Measurements from ENCODE around the gene SNU13. TPM values are rescaled to one million over a fixed set of nuclear protein-coding genes. Genes with fewer than 3 reads are reported as not detected.
"Not testable (repeated sequence)": the region's sequence is repeated elsewhere in the genome, so short reads cannot be mapped to it uniquely, and the experiment has no call there.

The SNU13 gene
- total RNA-seq, 8 experiments from 2014 or later = 119 to 227 (median 162) TPM

DNA sequence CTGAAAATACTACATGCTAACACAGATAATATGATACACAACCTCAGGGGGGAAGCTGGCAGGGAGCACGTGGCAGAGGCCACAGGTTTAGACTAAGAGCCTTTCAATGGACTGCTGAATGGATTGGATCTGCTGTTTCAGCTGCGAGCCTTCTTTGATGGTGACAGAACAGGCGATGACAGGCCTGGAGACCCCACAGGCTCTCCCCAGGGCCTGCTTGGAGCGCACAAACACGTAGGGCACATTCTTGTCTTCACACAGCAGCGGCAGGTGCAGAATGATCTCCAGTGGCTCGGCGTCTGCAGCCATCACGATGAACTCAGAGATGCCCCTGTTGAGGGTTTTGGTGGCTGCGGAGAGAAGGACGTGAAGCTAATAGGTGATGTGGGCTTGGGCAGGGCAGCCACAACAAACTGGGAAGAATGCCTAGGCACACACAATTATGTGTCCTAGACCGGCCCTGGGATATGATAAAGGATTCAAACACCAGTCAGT lies 13.8 kb downstream of the SNU13 start:
- Histone ChIP-seq H3K27ac (no peak overlapping the region), H3K4me1 (replicated peaks in 1 of 2) (no peaks in the 10 kb centered on the region), H3K4me3 (no peak overlapping the region)
- ATAC-seq (replicated peaks in 6 of 8) = no peak
- in situ Hi-C loops (cut with MboI; ENCODE audit: low pct_unique_long_range_greater_than_20kb in 2 of 9, low sequenced_read_pairs in 9 of 9, unreplicated experiment in 9 of 9) = loop anchor here in 1 of 9 experiments (25.0 kb wide), 1 partner anchor 262 kb away; the partner anchor contains the start of genes CENPM and TNFRSF13C
- WGBS, 10 experiments = 79 to 100% (median 92%) methylated on average over 1 to 9 of the region's 12 CpGs; no CpG with 5 or more reads in 4 of the 10 experiments

DNA sequence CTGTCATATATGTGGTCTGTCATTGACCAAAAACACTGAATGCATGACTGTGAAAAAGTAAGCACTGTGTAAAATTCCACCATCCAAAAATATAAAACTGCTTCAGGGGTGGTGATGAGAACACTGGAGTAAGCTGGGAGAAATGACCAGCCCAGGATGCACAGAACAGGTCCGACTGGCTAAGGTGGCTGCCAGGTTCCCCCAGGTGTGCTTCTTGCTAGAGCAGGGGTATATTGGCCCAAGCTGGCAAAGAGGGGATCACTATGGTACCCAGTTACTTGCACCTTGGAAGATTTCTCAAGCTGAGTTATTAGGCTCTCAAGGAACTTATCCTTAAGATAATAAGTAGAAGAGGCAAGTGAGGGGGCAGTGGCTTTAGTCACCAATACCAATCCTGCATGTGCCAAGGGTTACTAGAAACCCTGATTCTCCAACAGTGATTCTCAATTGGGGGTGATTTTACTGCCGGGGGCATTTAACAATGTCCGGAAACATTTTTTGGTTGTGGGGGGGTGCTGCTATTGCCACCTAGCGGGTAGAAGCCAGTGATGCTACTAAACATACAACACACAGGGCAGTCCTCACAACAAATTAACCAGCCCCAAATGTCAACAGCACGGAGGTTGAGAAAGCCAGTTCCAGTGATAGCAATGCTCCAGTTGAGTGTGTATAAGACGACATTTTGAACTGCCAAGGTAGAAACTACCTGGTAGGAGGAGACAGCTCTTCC lies 15.7 kb downstream of the SNU13 start:
- H3K27ac ChIP-seq = no peak overlapping the region
- WGBS, 10 experiments = 59 to 100% (median 83%) methylated on average over 1 to 5 of the region's 6 CpGs; no CpG with 5 or more reads in 1 of the 10 experiments
- in situ Hi-C loops (cut with MboI; ENCODE audit: low pct_unique_long_range_greater_than_20kb in 2 of 9, low sequenced_read_pairs in 9 of 9, unreplicated experiment in 9 of 9) = no loop called here
- H3K4me1 ChIP-seq (replicated peaks in 1 of 2) = no peaks in the 10 kb centered on the region
- no peak overlapping the region for H3K4me3 ChIP-seq
- peak in 3 of 8 experiments; percentile 23 to 49 (median 37) for ATAC-seq (replicated peaks in 6 of 8)

GRCh38 chr22:41672096-41672495 lies 16.6 kb downstream of the SNU13 start:
- in situ Hi-C loops (cut with MboI; ENCODE audit: low pct_unique_long_range_greater_than_20kb in 2 of 9, low sequenced_read_pairs in 9 of 9, unreplicated experiment in 9 of 9); H3K4me3 ChIP-seq; H3K27ac ChIP-seq; H3K4me1 ChIP-seq (replicated peaks in 1 of 2); ATAC-seq (replicated peaks in 6 of 8): not testable (repeated sequence)
- 60 to 100% (median 90%) methylated on average over 1 to 7 of the region's 10 CpGs; no CpG with 5 or more reads in 3 of the 10 experiments for WGBS, 10 experiments

DNA sequence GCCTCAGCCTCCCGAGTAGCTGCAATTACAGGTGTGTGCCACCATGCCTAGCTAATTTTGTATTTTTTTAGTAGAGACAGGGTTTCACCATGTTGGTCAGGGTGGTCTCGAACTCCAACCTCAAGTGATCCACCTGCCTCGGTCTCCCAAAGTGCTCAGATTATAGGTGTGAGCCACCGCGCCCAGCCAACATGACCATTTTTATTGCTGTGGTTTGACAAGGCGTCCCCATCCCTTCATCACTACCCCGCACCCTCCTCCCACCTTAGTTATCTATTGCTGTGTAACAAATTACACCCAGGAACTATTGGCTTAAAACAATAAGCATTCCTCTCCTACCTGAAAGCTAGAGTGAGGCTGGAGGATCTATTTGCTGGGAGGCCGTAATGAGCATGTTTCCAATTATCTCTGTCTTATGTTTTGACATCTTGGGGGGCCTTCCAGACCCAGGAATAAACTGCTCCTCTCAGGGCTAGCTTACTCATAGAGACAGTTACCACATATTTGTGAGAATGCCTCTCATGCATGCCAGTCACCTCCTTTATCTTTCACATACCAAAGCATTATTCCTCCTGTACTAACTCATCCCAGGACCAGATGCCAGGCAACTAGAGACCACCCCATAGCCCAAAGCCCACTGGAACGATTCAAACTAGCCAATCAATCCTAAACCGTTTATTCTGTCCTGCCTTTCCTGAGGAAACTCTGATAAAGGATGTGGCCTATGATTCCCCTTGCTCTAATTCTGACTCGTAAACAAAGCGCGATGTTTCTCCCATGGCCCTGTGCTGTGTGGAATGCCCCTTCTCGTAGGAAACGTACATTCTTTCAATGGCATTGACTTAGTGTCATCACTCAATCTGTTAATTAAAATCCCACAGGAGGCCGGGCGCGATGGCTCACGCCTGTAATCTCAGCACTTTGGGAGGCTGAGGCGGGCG lies 19.4 kb downstream of the SNU13 start:
- 0 to 94% (median 80%) methylated on average over 3 to 13 of the region's 21 CpGs; no CpG with 5 or more reads in 1 of the 10 experiments for WGBS, 10 experiments
- in situ Hi-C loops (cut with MboI; ENCODE audit: low pct_unique_long_range_greater_than_20kb in 2 of 9, low sequenced_read_pairs in 9 of 9, unreplicated experiment in 9 of 9) = no loop called here
- no peak for ATAC-seq (replicated peaks in 6 of 8)
- Histone ChIP-seq H3K4me1 (replicated peaks in 1 of 2) (peaks cover 4 to 7% of the 10 kb centered on the region in 2 donors), H3K4me3 (no peak overlapping the region), H3K27ac (no peak overlapping the region)

DNA sequence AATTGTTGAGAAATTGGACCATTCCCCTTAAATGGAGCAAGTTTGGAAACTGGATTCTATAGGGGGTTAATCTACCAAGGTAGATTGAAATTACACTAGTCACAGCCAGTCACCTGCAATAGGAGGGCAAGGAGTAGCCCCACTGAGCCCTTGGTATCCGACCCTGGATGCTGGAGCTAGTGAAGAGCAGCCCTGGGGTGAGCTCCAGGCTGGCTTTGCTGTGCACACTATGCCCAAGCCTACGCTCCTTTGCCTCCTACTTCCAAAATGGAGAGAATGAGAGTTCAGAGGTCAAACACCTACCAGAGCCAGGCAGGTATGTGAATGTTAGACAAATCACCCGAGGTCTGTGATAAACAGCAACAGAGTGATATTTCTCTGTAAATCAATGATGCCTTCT lies 23.7 kb downstream of the SNU13 start:
- 60 to 100% (median 94%) methylated on average over 1 to 2 of the region's 3 CpGs; no CpG with 5 or more reads in 5 of the 10 experiments for WGBS, 10 experiments
- no peak overlapping the region for H3K4me3 ChIP-seq
- ATAC-seq (replicated peaks in 6 of 8) = no peak
- H3K4me1 ChIP-seq (replicated peaks in 1 of 2) = peaks cover 4 to 7% of the 10 kb centered on the region in 2 donors
- in situ Hi-C loops (cut with MboI; ENCODE audit: low pct_unique_long_range_greater_than_20kb in 2 of 9, low sequenced_read_pairs in 9 of 9, unreplicated experiment in 9 of 9) = no loop called here
- no peak overlapping the region for H3K27ac ChIP-seq

GRCh38 chr22:41664490-41664889 lies 24.2 kb downstream of the SNU13 start:
- H3K4me3 ChIP-seq = no peak overlapping the region
- no peak overlapping the region for H3K27ac ChIP-seq
- ATAC-seq (replicated peaks in 6 of 8) = no peak
- H3K4me1 ChIP-seq (replicated peaks in 1 of 2) = peaks cover 4 to 7% of the 10 kb centered on the region in 2 donors
- in situ Hi-C loops (cut with MboI; ENCODE audit: low pct_unique_long_range_greater_than_20kb in 2 of 9, low sequenced_read_pairs in 9 of 9, unreplicated experiment in 9 of 9) = no loop called here

DNA sequence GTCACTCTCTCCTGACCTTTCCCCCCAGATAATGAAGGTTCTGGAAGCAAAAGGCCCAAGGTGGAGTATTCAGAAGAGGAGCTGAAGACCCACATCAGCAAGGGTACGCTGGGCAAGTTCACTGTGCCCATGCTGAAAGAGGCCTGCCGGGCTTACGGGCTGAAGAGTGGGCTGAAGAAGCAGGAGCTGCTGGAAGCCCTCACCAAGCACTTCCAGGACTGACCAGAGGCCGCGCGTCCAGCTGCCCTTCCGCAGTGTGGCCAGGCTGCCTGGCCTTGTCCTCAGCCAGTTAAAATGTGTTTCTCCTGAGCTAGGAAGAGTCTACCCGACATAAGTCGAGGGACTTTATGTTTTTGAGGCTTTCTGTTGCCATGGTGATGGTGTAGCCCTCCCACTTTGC lies 25.1 kb downstream of the SNU13 start:
- H3K27ac ChIP-seq; H3K4me3 ChIP-seq; in situ Hi-C loops (cut with MboI; ENCODE audit: low pct_unique_long_range_greater_than_20kb in 2 of 9, low sequenced_read_pairs in 9 of 9, unreplicated experiment in 9 of 9); ATAC-seq (replicated peaks in 6 of 8); H3K4me1 ChIP-seq (replicated peaks in 1 of 2): not testable (repeated sequence)
- WGBS, 10 experiments = 100% methylated on average over 4 of the region's 9 CpGs; no CpG with 5 or more reads in 9 of the 10 experiments

DNA sequence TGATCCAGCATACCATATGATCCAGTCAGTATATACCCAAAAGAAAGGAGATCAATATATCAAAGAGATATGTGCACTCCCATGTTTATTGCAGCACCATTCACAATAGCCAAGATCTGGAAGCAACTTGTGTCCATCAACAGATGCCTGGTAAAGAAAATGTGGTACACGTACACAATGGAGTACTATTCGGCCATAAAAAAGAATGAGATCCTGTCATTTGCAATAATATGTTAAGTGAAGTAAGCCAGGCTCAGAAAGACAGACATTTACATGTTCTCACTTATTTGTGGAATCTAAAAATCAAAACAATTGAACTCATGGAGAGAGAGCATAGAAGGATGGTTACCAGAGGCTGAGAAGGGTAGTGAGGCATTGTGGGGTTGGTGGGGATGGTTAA lies 27.0 kb downstream of the SNU13 start:
- in situ Hi-C loops (cut with MboI; ENCODE audit: low pct_unique_long_range_greater_than_20kb in 2 of 9, low sequenced_read_pairs in 9 of 9, unreplicated experiment in 9 of 9) = no loop called here
- Histone ChIP-seq H3K4me3 (no peak overlapping the region), H3K27ac (no peak overlapping the region), H3K4me1 (replicated peaks in 1 of 2) (peaks cover 0 to under 1% of the 10 kb centered on the region in 2 donors)
- 83 to 100% (median 100%) methylated on average over 1 to 2 of the region's 2 CpGs; no CpG with 5 or more reads in 3 of the 10 experiments for WGBS, 10 experiments
- no peak for ATAC-seq (replicated peaks in 6 of 8)

DNA sequence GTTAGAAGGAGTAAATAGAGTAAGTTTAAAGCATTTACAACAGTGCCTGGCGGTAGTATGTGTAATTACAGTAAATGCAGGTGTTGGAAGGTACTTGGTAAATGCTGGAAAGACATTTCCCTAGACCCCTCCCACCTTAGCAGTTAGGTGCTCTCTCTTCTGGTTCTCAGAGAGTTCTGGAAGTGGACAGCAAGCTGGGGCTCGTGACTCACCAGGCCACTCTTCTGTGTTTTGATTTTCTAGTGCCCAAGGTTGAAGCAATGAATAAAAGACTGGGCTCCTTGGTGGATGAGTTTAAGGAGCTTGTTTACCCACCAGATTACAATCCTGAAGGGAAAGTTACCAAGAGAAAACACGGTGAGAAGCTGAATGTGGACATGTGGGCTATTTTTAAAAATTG lies 27.6 kb downstream of the SNU13 start:
- Histone ChIP-seq H3K4me1 (replicated peaks in 1 of 2) (no peaks in the 10 kb centered on the region), H3K4me3 (no peak overlapping the region), H3K27ac (no peak overlapping the region)
- WGBS, 10 experiments = 92 to 100% (median 100%) methylated on average over 1 to 3 of the region's 3 CpGs; no CpG with 5 or more reads in 3 of the 10 experiments
- in situ Hi-C loops (cut with MboI; ENCODE audit: low pct_unique_long_range_greater_than_20kb in 2 of 9, low sequenced_read_pairs in 9 of 9, unreplicated experiment in 9 of 9) = no loop called here
- no peak for ATAC-seq (replicated peaks in 6 of 8)

DNA sequence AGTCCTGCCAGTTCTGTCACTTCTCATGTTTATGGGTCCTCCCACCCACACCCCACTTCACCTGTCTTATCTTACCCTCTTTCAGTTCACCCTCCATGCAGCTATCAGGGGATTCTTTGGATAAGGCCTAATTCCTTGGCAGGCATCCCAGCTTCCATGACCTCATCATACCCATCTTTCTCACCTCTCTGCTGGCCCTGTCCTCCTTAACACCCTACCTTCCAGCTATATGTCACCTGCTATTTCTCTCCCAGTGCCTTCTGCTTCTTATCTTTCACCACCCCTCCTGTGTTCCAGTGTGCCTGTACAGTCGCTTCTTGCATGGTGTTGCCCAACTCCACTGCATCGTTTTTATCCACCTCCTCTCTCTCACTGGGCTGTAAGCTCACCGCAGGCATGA lies 28.3 kb downstream of the SNU13 start:
- WGBS, 10 experiments = 0 to 100% (median 86%) methylated on average over 1 to 3 of the region's 3 CpGs; no CpG with 5 or more reads in 1 of the 10 experiments
- Histone ChIP-seq H3K4me1 (replicated peaks in 1 of 2) (no peaks in the 10 kb centered on the region), H3K27ac (no peak overlapping the region), H3K4me3 (no peak overlapping the region)
- ATAC-seq (replicated peaks in 6 of 8) = no peak
- in situ Hi-C loops (cut with MboI; ENCODE audit: low pct_unique_long_range_greater_than_20kb in 2 of 9, low sequenced_read_pairs in 9 of 9, unreplicated experiment in 9 of 9) = no loop called here

DNA sequence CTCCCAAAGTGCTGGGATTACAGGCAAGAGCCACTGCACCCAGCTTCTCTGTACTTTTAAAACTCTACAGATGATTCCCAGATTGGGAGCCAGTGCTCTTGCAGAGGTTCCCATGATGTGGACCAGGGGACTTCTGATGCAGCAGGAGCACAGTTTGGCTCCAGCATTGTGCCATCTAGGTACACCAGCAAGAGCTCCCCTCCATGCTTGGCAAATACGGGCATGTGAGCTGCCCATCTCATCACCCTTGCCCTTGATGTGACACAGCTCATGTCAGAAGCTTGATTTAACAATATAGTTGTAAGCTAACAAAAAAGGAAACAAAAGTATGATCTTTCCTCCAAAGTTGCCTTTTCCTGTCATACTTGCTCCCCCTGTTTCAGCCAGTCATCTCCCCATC lies 28.7 kb downstream of the SNU13 start:
- no peaks in the 10 kb centered on the region for H3K4me1 ChIP-seq (replicated peaks in 1 of 2)
- ATAC-seq (replicated peaks in 6 of 8) = no peak

GRCh38 chr22:41658869-41659268 lies 29.8 kb downstream of the SNU13 start:
- Histone ChIP-seq H3K4me3 (no peak overlapping the region), H3K4me1 (replicated peaks in 1 of 2) (no peaks in the 10 kb centered on the region), H3K27ac (no peak overlapping the region)
- 85 to 100% (median 96%) methylated on average over 2 to 16 of the region's 17 CpGs for WGBS, 10 experiments
- ATAC-seq (replicated peaks in 6 of 8) = no peak
- in situ Hi-C loops (cut with MboI; ENCODE audit: low pct_unique_long_range_greater_than_20kb in 2 of 9, low sequenced_read_pairs in 9 of 9, unreplicated experiment in 9 of 9) = no loop called here

More for the DNA sequence above, 28.7 kb downstream of the SNU13 start:
- in situ Hi-C loops (cut with MboI; ENCODE audit: low pct_unique_long_range_greater_than_20kb in 2 of 9, low sequenced_read_pairs in 9 of 9, unreplicated experiment in 9 of 9) = no loop called here
- Histone ChIP-seq H3K27ac (no peak overlapping the region), H3K4me3 (no peak overlapping the region)
- WGBS, 10 experiments = 86 to 100% methylated on average over 1 of the region's 1 CpG; no CpG with 5 or more reads in 8 of the 10 experiments

DNA sequence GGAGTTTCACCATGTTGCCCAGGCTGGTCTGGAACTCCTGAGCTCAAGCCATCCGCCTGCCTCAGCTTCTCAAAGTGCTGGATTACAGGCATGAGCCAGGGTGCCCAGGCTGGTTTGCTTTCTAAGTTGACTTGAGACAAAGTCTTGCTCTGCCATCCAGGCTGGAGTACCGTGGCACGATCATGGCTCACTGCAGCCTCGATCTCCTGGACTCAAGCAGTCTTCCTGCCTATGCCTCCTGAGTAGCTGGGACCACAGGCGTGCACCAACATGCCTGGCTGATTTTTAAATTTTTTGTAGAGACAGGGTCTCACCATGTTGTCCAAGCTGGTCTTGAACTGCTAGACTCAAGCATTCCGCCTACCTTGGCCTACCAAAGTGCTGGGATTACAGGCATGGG lies 31.0 kb downstream of the SNU13 start:
- WGBS, 10 experiments = 93 to 100% (median 100%) methylated on average over 1 to 6 of the region's 6 CpGs; no CpG with 5 or more reads in 2 of the 10 experiments
- no peaks in the 10 kb centered on the region for H3K4me1 ChIP-seq (replicated peaks in 1 of 2)
- H3K4me3 ChIP-seq = no peak overlapping the region
- H3K27ac ChIP-seq = no peak overlapping the region
- ATAC-seq (replicated peaks in 6 of 8) = no peak
- in situ Hi-C loops (cut with MboI; ENCODE audit: low pct_unique_long_range_greater_than_20kb in 2 of 9, low sequenced_read_pairs in 9 of 9, unreplicated experiment in 9 of 9) = no loop called here

Measured in motor neuron (in vitro differentiated cells).